CD4-positive, CD25-positive, alpha-beta regulatory T cell (primary cell): ENCODE data around the gene FOXB1. TPM values are rescaled to one million over a fixed set of nuclear protein-coding genes. Genes with fewer than 3 reads are reported as not detected.

Source experiments
- ATAC-seq, 2 donors: fragments of 150-1000 bp; cut with Tn5 transposase; one replicate each; pipeline ENCODE4 v1.10.0; 2021; ENCODE audit warnings: low read depth in 2 of 2, moderate number of reproducible peaks in 2 of 2, moderate library complexity in 1 of 2
- DNase-seq, 3 donors: peaks; one replicate each; pipeline versions ENCODE4 v3.0.0 to v3.0.0-alpha.2; 2012 to 2022; ENCODE audit warnings: mixed read lengths in 1 of 3
- H3K27ac ChIP-seq: one replicate; pipeline ENCODE4 v1.7.0; 2013; ENCODE audit warnings: mild to moderate bottlenecking, low read length; ENCODE audit not compliant: insufficient read depth, poor library complexity, severe bottlenecking
- H3K27me3 ChIP-seq: one replicate; pipeline ENCODE4 v1.7.0; 2013; ENCODE audit warnings: low read length; ENCODE audit not compliant: control insufficient read depth, insufficient read depth
- H3K36me3 ChIP-seq: one replicate; pipeline ENCODE4 v1.7.0; 2013; ENCODE audit warnings: mild to moderate bottlenecking, low read length, moderate library complexity; ENCODE audit not compliant: control insufficient read depth, insufficient read depth
- H3K4me1 ChIP-seq: 2 replicates; pipeline ENCODE4 v1.7.0; 2013; ENCODE audit warnings: mild to moderate bottlenecking, low read length; ENCODE audit not compliant: insufficient read depth, control insufficient read depth, poor library complexity, severe bottlenecking
- H3K4me3 ChIP-seq: one replicate; pipeline ENCODE4 v1.7.0; 2013; ENCODE audit warnings: low read depth, mild to moderate bottlenecking, low read length, moderate library complexity
- H3K9me3 ChIP-seq, 2 experiments: 1 replicate in 1 of 2; 2 replicates in 1 of 2; pipeline ENCODE4 v1.7.0; 2013; ENCODE audit warnings: low read length in 2 of 2, mild to moderate bottlenecking in 1 of 2, moderate library complexity in 1 of 2; ENCODE audit not compliant: control insufficient read depth in 2 of 2
- H3K27ac Mint-ChIP-seq, 3 donors: one replicate each; pipeline ENCODE4 v1.8.0; 2020 to 2022; ENCODE audit warnings: mild to moderate bottlenecking in 3 of 3, mixed read lengths in 3 of 3, moderate library complexity in 2 of 3
- H3K27me3 Mint-ChIP-seq: one replicate; pipeline ENCODE4 v1.8.0; 2022; ENCODE audit warnings: mild to moderate bottlenecking, mixed read lengths
- H3K36me3 Mint-ChIP-seq: one replicate; pipeline ENCODE4 v1.8.0; 2020; ENCODE audit warnings: mixed read lengths
- H3K4me1 Mint-ChIP-seq, 4 donors: one replicate each; pipeline ENCODE4 v1.8.0; 2020 to 2022; ENCODE audit warnings: mixed read lengths in 4 of 4, mild to moderate bottlenecking in 1 of 4
- H3K4me3 Mint-ChIP-seq, 4 donors: one replicate each; pipeline ENCODE4 v1.8.0; 2020 to 2022; ENCODE audit warnings: mild to moderate bottlenecking in 4 of 4, mixed read lengths in 4 of 4, moderate library complexity in 3 of 4
- H3K9me3 Mint-ChIP-seq, 7 donors: one replicate each; pipeline ENCODE4 v1.8.0; 2020 to 2022; ENCODE audit warnings: mixed read lengths in 7 of 7, mild to moderate bottlenecking in 3 of 7, moderate library complexity in 2 of 7
- polyA plus RNA-seq, 4 donors: library from polyadenylated mRNA; unstranded; fragments of 300-500 nt; fragmentation: Illumina TruSeq; gene quantifications; one replicate each; pipeline ENCODE4 v1.2.3, GENCODE V29; 2021
- total RNA-seq: library from RNA; stranded (reverse); gene quantifications from one replicate; pipeline ENCODE4 v1.2.3, GENCODE V29; 2022

The FOXB1 gene
- 4.0 TPM for total RNA-seq
- 1 to 10 TPM in 2 of 4 donors, under 1 TPM in 2; 0.46 to 1.8 (median 0.94) TPM for polyA plus RNA-seq

- DNase-seq (peak in 1 of 3 donors; percentile 63), ATAC-seq (peak; percentile 13)
- H3K4me1 Mint-ChIP-seq, result peaks cover 21 to 70% (median 45%) of the 10 kb centered on the region in 4 donors
- H3K36me3 ChIP-seq, result no peaks in the 10 kb centered on the region
- peaks cover 51% of the 10 kb centered on the region for H3K4me1 ChIP-seq
- H3K27ac Mint-ChIP-seq, result peak within 1 kb of the TSS in 2 of 3 donors; percentile 60 to 89
- H3K27me3 ChIP-seq, result peaks cover 72% of the 10 kb centered on the region
- H3K4me3 Mint-ChIP-seq, result peak within 1 kb of the TSS; percentile 91 to 99 (median 94)
- H3K4me3 ChIP-seq, result no peak within 1 kb of the TSS
- H3K27me3 Mint-ChIP-seq, result peaks cover 96% of the 10 kb centered on the region
- peaks cover 0 to 21% (median 4%) of the 10 kb centered on the region in 7 donors for H3K9me3 Mint-ChIP-seq
- H3K27ac ChIP-seq, result no peak within 1 kb of the TSS
- H3K36me3 Mint-ChIP-seq, result no peaks in the 10 kb centered on the region
- H3K9me3 ChIP-seq, result peaks cover 14 to 24% of the 10 kb centered on the region in 2 experiments
Observed at GRCh38 chr15:60004009-60004845, at the start of gene FOXB1. Gene FOXB1 (plus strand): TSS chr15:60004311. CDS start chr15:60004964, 653 bp downstream.

DNA sequence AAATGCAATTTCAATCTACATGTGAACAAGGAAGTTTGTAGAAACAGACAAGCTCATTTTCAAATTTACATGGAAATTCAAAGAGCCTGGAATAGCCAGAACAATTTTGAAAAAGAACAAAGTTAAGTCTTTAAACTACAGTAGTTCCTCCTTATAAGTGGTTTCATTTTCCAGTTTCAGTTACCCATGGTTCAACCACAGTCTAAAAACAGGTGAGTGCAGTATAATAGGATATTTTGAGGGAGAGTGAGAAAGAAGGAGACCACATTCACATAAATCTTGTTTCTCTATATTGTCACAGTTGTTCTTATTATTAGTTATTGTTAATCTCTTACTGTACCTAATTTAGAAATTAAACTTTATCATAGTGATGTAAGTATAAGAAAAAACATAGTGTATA is 45.8 kb upstream of the FOXB1 start:
- H3K9me3 Mint-ChIP-seq, result peaks cover 2 to 23% (median 11%) of the 10 kb centered on the region in 7 donors
- peaks cover 20% of the 10 kb centered on the region for H3K27me3 Mint-ChIP-seq
- H3K36me3 Mint-ChIP-seq, result peaks cover 4% of the 10 kb centered on the region
- H3K27me3 ChIP-seq, result peaks cover 9% of the 10 kb centered on the region
- peaks cover 19 to 28% of the 10 kb centered on the region in 2 experiments for H3K9me3 ChIP-seq
- ATAC-seq (no peak), DNase-seq (no peak)
- no peak overlapping the region for H3K4me3 ChIP-seq
- H3K27ac Mint-ChIP-seq, result no peak overlapping the region
- no peaks in the 10 kb centered on the region for H3K36me3 ChIP-seq
- H3K27ac ChIP-seq, result no peak overlapping the region
- H3K4me3 Mint-ChIP-seq, result no peak overlapping the region
- H3K4me1 Mint-ChIP-seq, result no peaks in the 10 kb centered on the region
- no peaks in the 10 kb centered on the region for H3K4me1 ChIP-seq

DNA sequence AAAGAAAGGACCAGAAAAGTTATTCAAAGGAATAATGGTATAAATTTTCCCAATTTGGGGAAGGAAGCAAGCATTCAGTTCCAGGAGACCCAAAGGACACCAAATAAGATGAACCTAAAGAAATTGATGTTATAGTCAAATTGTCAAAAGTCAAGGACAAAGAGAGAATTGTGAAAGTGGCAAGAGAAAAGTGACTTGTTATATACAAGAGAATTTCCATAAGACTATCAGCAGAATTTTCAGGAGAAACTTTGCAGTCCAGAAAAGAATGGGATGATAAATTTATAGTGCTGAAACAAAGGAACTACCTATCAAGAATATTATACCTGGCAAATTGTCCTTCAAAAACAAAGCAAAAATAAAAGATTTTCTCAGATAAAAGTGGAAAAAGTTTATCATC is 43.8 kb upstream of the FOXB1 start:
- Histone ChIP-seq H3K9me3 (peaks cover 23 to 26% of the 10 kb centered on the region in 2 experiments), H3K4me3 (no peak overlapping the region), H3K36me3 (no peaks in the 10 kb centered on the region), H3K27me3 (peaks cover 5% of the 10 kb centered on the region), H3K4me1 (no peaks in the 10 kb centered on the region), H3K27ac (no peak overlapping the region)
- Mint-ChIP-seq H3K4me3 (no peak overlapping the region), H3K36me3 (peaks cover 4% of the 10 kb centered on the region), H3K27ac (no peak overlapping the region), H3K27me3 (peaks cover 12% of the 10 kb centered on the region), H3K4me1 (no peaks in the 10 kb centered on the region), H3K9me3 (peaks cover 2 to 27% (median 13%) of the 10 kb centered on the region in 7 donors)
- ATAC-seq (no peak), DNase-seq (no peak)

DNA sequence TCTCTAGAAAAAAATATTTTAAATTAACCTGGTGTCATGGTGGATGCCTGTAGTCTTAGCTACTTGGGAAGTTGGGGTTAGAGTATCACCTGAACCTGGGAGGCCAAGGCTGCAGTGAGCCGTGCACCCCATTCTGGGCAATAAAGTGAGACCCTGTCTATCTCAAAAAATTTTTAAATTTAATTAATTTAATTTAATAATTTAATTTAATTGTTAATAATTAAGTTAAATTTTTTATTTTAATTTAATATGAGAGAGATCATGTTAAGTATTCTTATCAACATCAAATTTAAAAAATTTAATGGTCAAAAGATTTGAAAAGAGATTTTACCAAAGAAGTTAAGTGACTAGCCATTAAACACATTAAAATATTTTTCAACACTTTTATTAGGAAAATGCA is 40.8 kb upstream of the FOXB1 start:
- no peak for DNase-seq
- H3K27ac Mint-ChIP-seq, result no peak overlapping the region
- Histone ChIP-seq H3K36me3 (no peaks in the 10 kb centered on the region), H3K27ac (no peak overlapping the region), H3K9me3 (peaks cover 19 to 23% of the 10 kb centered on the region in 2 experiments), H3K4me1 (no peaks in the 10 kb centered on the region), H3K27me3 (peaks cover 3% of the 10 kb centered on the region), H3K4me3 (no peak overlapping the region)
- H3K4me1 Mint-ChIP-seq, result peaks cover 0 to 3% (median 0%) of the 10 kb centered on the region in 4 donors
- ATAC-seq, result no peak
- no peak overlapping the region for H3K4me3 Mint-ChIP-seq
- H3K9me3 Mint-ChIP-seq, result peaks cover 2 to 22% (median 11%) of the 10 kb centered on the region in 7 donors
- H3K36me3 Mint-ChIP-seq, result peaks cover 4% of the 10 kb centered on the region
- H3K27me3 Mint-ChIP-seq, result peaks cover 6% of the 10 kb centered on the region

DNA sequence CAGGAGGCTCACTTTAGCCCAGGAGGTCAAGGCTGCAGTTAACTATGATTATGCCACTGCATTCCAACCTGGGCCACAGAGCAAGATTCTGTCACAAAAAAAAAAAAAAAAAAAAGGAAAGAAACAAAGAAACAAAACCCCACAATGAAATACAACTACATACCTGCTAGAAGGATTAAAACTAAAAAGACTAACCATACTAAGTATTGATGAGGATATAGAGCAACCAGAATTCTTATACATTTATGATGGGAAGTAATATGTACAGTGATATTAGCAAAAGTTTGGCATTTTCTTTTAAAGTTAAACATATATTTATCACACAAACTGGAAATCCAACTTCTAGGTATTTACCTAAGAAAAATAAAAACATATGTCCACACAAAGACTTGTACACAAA is 40.2 kb upstream of the FOXB1 start:
- no peak overlapping the region for H3K4me3 ChIP-seq
- DNase-seq, result no peak
- Mint-ChIP-seq H3K4me1 (peaks cover 0 to 3% (median 0%) of the 10 kb centered on the region in 4 donors), H3K36me3 (peaks cover 4% of the 10 kb centered on the region), H3K27me3 (peaks cover 11% of the 10 kb centered on the region), H3K27ac (no peak overlapping the region), H3K9me3 (peaks cover 3 to 22% (median 11%) of the 10 kb centered on the region in 7 donors), H3K4me3 (no peak overlapping the region)
- H3K36me3 ChIP-seq, result no peaks in the 10 kb centered on the region
- no peaks in the 10 kb centered on the region for H3K4me1 ChIP-seq
- ATAC-seq, result no peak
- H3K27me3 ChIP-seq, result peaks cover 3% of the 10 kb centered on the region
- H3K9me3 ChIP-seq, result peaks cover 19 to 23% of the 10 kb centered on the region in 2 experiments
- no peak overlapping the region for H3K27ac ChIP-seq

- Mint-ChIP-seq H3K27me3 (peaks cover 13% of the 10 kb centered on the region), H3K36me3 (no peaks in the 10 kb centered on the region), H3K27ac (no peak overlapping the region), H3K4me1 (peaks cover 0 to 3% (median 0%) of the 10 kb centered on the region in 4 donors), H3K4me3 (no peak overlapping the region), H3K9me3 (peaks cover 3 to 13% (median 5%) of the 10 kb centered on the region in 7 donors)
- Histone ChIP-seq H3K27ac (no peak overlapping the region), H3K4me3 (no peak overlapping the region), H3K36me3 (no peaks in the 10 kb centered on the region), H3K4me1 (no peaks in the 10 kb centered on the region), H3K27me3 (no peaks in the 10 kb centered on the region), H3K9me3 (peaks cover 5 to 7% of the 10 kb centered on the region in 2 experiments)
- DNase-seq (no peak), ATAC-seq (no peak)
Observed at GRCh38 chr15:59965741-59966140, 38.4 kb upstream of the FOXB1 start.

DNA sequence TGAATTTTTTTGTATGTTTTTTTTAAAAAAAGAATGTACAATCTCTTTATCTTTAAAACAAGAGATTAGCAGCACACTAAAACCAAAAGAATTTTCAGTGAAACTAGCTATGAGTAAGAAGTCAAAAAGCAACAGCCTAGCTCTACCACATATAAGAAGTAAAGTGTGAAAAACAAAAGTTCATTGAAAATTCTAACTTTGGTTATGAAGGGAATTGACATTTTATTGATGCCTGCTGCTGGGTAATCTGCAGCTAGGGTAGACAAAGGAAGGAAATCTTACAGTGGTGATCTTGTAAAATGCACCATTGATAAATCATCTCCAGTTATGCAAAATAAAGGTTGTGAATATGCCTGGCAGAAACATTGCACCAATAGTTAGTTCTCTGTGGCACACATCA is 37.8 kb upstream of the FOXB1 start:
- Mint-ChIP-seq H3K4me1 (peaks cover 0 to 5% (median 0%) of the 10 kb centered on the region in 4 donors), H3K36me3 (no peaks in the 10 kb centered on the region), H3K9me3 (peaks cover 1 to 10% (median 5%) of the 10 kb centered on the region in 7 donors), H3K27ac (no peak overlapping the region), H3K4me3 (no peak overlapping the region), H3K27me3 (peaks cover 16% of the 10 kb centered on the region)
- Histone ChIP-seq H3K27ac (no peak overlapping the region), H3K4me3 (no peak overlapping the region), H3K36me3 (no peaks in the 10 kb centered on the region), H3K4me1 (no peaks in the 10 kb centered on the region), H3K9me3 (peaks cover 0 to 7% of the 10 kb centered on the region in 2 experiments), H3K27me3 (no peaks in the 10 kb centered on the region)
- DNase-seq, result no peak
- no peak for ATAC-seq
